Aorta (tissue), 5 donors: ENCODE data around the gene ASL. TPM values are rescaled to one million over a fixed set of nuclear protein-coding genes. Genes with fewer than 3 reads are reported as not detected.
A peak's percentile ranks its signal among the peaks of the same experiment; 100 is the strongest.
"Not testable (repeated sequence)": the region's sequence is repeated elsewhere in the genome, so short reads cannot be mapped to it uniquely, and the experiment has no call there.

ENCODE experiments used
- ATAC-seq: fragments of 200-7000 bp; cut with Tn5 transposase; one replicate; pipeline ENCODE4 v1.9.1; 2022; ENCODE audit warnings: moderate library complexity; ENCODE audit not compliant: low FRiP score
- DNase-seq, 2 donors: peaks; one replicate each; pipeline ENCODE4 v3.0.0-alpha.2; 2020
- H3K27ac ChIP-seq, 2 donors: one replicate each; pipeline ENCODE4 v1.5.1; 2013; ENCODE audit warnings: low read length in 2 of 2, mild to moderate bottlenecking in 2 of 2, moderate library complexity in 2 of 2, control low read depth in 1 of 2, inconsistent platforms in 1 of 2, low read depth in 1 of 2
- H3K27me3 ChIP-seq, 2 donors: one replicate each; pipeline ENCODE4 v1.6.1; 2013; ENCODE audit warnings: control low read depth in 1 of 2, low read length in 1 of 2, mild to moderate bottlenecking in 1 of 2, moderate library complexity in 1 of 2; ENCODE audit not compliant: insufficient read depth in 2 of 2, control insufficient read depth in 1 of 2
- H3K36me3 ChIP-seq, 2 donors: one replicate each; pipeline ENCODE4 v1.6.1; 2013; ENCODE audit warnings: control low read depth in 1 of 2, low read length in 1 of 2, mild to moderate bottlenecking in 1 of 2; ENCODE audit not compliant: insufficient read depth in 2 of 2, control insufficient read depth in 1 of 2
- H3K4me1 ChIP-seq, 2 donors: one replicate each; pipeline ENCODE4 v1.6.1; 2013; ENCODE audit warnings: low read length in 2 of 2, control low read depth in 1 of 2, mild to moderate bottlenecking in 1 of 2, moderate library complexity in 1 of 2; ENCODE audit not compliant: insufficient read depth in 2 of 2, control insufficient read depth in 1 of 2
- H3K4me3 ChIP-seq, 2 donors: one replicate each; pipeline ENCODE4 v1.5.1; 2013; ENCODE audit warnings: low read length in 2 of 2, control low read depth in 1 of 2, mild to moderate bottlenecking in 1 of 2
- H3K9me3 ChIP-seq: one replicate; pipeline ENCODE4 v1.6.1; 2013; ENCODE audit warnings: mild to moderate bottlenecking, low read length; ENCODE audit not compliant: control insufficient read depth
- WGBS, 2 donors: extraction: QIAGEN DNeasy Blood & Tissue Kit; methylation state at CpG; one replicate each; pipeline ENCODE4 v1.1.7; 2013; 5-methylcytosine and 5-hydroxymethylcytosine counted together
- intact Hi-C, 2 donors: fragments of 100-400 bp; cut with DNase I; formaldehyde crosslinking; loops; one replicate each; pipeline versions ENCODE4 v1.14.2 to v1.15.0; 2022
- polyA plus RNA-seq, 2 donors: library from polyadenylated mRNA; stranded (reverse); fragments of 200-250 nt; gene quantifications; one replicate each; pipeline ENCODE4 v1.2.3, GENCODE V29; 2013
- total RNA-seq, 2 donors: library from RNA; stranded (reverse); fragmentation: NEBNext Ultra II Directional; extraction: Animal tissue kit (Norgen Biotek cat#: 25700); gene quantifications; one replicate each; pipeline ENCODE4 v1.2.1, GENCODE V29; 2021
- donor health status: healthy with polysubstance abuse.
- donor health status: Bipolar disorder and iron deficiency.
- donor health status: DM: no; HTN: no; CAD: no.
- donor health status: DM: no; HTN: no; CAD: no.
- donor health status: DM: yes; HTN: yes; CAD: no.

ASL gene
- total and polyA plus RNA-seq, 4 donors, result 26.8 to 98.7 (median 29.7) TPM

DNA sequence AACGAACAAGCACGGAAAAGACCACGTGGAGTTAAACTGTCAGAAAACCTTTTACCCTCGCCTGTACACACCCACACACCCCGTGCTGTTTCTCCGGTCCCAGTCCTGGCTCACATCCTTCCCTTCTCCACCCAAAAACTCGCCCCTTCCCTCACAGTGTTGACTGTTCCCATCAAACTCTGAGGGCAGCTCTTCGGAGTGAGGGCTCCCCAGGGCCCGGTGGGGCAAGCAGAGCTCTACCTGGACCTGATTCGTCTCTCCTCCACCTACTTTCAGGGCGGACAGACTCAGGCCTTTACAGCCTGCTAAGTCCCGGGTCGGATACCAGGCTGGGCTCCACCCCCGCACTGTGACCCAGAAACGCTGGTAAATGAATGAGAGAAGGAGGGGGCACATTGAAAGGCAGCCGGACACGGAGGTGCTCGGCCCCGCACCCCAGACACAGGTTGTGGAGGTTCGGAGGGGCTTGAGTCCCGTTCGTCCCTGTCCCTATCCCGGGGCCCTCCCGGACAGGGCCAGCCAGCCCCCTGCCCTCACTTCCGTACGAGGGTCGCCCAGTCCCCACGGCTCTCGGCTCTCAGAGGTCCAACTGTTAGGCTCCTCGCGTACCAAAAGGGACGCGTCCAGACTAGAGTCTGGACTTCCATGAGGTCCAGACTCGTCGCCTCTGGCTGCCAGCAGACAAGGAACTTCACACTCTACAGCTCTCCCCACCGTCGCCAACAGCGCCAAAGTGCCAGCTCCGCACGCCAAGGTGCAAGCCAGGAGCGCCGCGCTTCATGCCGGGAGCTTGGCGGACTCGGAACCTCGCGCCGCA lies 31.7 kb upstream of the ASL start:
- peak; percentile 59 for ATAC-seq

DNA sequence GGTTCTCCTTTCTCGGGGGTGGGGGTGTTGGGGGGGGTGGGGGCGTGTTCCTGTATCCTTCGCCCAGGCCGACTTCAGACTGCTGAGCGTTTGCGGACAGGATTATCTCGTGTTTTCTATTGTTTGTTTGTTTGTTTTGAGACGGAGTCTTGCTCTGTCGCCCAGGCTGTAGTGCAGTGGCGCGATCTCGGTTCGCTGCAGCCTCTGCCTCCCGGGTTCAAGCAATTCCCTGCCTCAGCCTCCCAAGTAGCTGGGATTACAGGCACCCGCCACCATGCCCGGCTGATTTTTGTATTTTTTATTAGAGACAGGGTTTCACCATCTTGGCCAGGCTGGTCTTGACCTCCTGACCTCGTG lies 31.1 kb upstream of the ASL start:
- H3K4me1 ChIP-seq, H3K36me3 ChIP-seq, ATAC-seq, DNase-seq, H3K27me3 ChIP-seq, intact Hi-C loops, H3K27ac ChIP-seq, H3K9me3 ChIP-seq: not testable (repeated sequence)
- 15 to 24% methylated on average over 17 of the region's 17 CpGs for WGBS, 2 donors
- peak overlapping the region; percentile 31 to 42 for H3K4me3 ChIP-seq

More for the DNA sequence above, 31.7 kb upstream of the ASL start:
- WGBS, 2 donors, result 3% methylated on average over 49 of the region's 49 CpGs
- H3K4me1 ChIP-seq, result no peaks in the 10 kb centered on the region
- intact Hi-C loops, result no loop called here
- H3K36me3 ChIP-seq, result no peaks in the 10 kb centered on the region
- no peak overlapping the region for H3K27ac ChIP-seq
- peak overlapping the region; percentile 31 to 42 for H3K4me3 ChIP-seq
- no peaks in the 10 kb centered on the region for H3K9me3 ChIP-seq
- no peaks in the 10 kb centered on the region for H3K27me3 ChIP-seq
- peak; percentile 68 to 84 for DNase-seq

DNA sequence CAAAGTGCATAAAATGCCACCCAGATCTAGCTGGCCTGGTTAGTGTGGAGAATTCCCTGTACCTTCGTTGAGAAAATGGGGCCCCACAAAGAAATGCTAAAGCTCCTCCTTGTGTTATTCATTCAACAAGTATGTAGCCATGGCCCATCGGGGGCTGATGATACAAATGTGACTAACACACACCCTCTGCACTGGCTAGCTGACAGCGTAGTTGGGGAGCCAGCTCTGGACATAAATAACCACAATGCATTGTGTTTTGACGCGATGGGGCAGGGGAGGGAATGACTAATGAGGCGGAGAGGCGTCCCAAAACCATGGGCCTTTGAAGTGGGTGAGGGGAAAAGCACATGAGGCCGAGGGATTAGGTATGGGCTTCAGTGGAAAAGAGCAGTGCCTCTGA lies 28.2 kb upstream of the ASL start:
- Histone ChIP-seq H3K36me3 (no peaks in the 10 kb centered on the region), H3K9me3 (no peaks in the 10 kb centered on the region), H3K27ac (no peak overlapping the region), H3K4me3 (no peak overlapping the region), H3K4me1 (no peaks in the 10 kb centered on the region), H3K27me3 (no peaks in the 10 kb centered on the region)
- ATAC-seq, result no peak
- no peak for DNase-seq
- intact Hi-C loops, result no loop called here
- 65 to 67% methylated on average over 8 of the region's 8 CpGs for WGBS, 2 donors

DNA sequence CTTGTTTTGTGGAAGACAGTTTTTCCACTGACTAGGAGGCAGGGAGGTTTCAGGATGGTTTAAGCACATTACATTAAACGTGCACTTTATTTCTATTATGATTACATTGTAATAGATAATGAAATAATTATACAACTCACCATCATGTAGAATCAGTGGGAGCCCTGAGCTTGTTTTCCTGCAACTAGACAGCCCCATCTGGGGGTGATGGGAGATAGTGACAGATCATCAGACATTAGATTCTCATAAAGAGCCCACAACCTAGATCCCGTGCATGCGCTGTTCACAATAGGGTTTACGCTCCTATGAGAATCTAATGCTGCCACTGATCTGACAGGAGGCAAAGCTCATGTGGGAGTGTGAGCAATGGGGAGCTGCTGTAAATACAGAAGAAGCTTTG lies 25.7 kb upstream of the ASL start:
- H3K9me3 ChIP-seq, H3K27me3 ChIP-seq, H3K4me1 ChIP-seq, intact Hi-C loops, H3K27ac ChIP-seq, H3K36me3 ChIP-seq, H3K4me3 ChIP-seq, DNase-seq, ATAC-seq: not testable (repeated sequence)
- 91 to 94% methylated on average over 4 of the region's 4 CpGs for WGBS, 2 donors

DNA sequence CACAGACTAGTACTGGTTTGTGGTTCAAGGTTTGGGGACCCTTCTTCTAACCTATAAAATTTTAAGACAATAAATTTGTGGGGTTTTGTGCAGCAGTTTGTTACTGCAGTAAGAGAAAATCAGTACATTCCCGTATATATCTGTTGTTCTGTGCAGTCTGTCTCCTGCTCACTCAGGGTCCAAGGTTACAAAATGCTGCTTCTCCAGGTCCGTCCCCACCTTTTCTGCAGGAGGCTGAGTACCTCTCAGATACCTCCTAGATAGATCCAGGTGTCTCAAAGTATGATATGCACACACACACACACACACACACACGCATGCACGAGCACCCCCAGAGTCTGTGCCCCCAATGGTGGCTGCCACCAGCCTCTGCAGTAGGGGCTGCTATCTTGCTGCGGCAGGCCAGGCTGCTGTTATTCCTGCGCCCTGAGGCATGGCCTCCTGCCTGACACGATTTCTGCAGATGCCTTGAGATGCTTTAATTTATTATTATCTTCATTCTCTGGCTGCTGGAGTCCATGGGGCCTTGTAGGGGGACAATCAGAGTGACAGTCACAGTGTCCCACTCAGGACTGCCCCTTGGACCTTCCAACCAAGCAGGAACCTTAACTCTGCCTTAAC lies 25.2 kb upstream of the ASL start:
- intact Hi-C loops, result no loop called here
- H3K27ac ChIP-seq, result no peak overlapping the region
- H3K9me3 ChIP-seq, result no peaks in the 10 kb centered on the region
- H3K36me3 ChIP-seq, result no peaks in the 10 kb centered on the region
- no peaks in the 10 kb centered on the region for H3K4me1 ChIP-seq
- ATAC-seq, result peak; percentile 19
- no peaks in the 10 kb centered on the region for H3K27me3 ChIP-seq
- DNase-seq, result no peak
- no peak overlapping the region for H3K4me3 ChIP-seq
- WGBS, 2 donors, result 79 to 80% methylated on average over 7 of the region's 7 CpGs

DNA sequence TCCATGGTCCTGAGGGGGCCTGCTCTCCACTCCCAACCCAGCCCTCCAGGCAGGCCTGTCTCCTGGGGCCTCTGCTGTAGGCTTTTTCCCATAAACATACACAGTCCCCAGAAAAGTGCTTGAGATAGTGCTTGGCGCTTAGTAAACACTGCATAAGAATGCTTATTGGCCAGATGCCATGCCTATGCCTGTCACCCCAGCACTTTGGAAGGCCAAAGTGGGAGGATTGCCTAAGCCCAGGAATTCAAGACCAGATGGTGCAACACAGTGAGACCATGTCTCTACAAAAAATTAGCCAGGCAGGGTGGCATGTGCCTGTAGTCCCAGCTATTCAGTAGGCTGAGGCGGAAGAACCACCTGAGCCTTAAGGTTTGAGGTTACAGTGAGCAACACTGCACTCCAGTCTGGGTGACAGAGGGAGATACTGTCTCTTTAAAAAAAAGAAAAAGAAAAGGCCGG lies 24.6 kb upstream of the ASL start:
- Histone ChIP-seq H3K4me1 (no peaks in the 10 kb centered on the region), H3K27me3 (no peaks in the 10 kb centered on the region), H3K9me3 (no peaks in the 10 kb centered on the region), H3K27ac (no peak overlapping the region), H3K4me3 (no peak overlapping the region), H3K36me3 (no peaks in the 10 kb centered on the region)
- DNase-seq (no peak), ATAC-seq (peak; percentile 36)
- intact Hi-C loops, result no loop called here
- WGBS, 2 donors, result 62 to 69% methylated on average over 3 of the region's 3 CpGs

DNA sequence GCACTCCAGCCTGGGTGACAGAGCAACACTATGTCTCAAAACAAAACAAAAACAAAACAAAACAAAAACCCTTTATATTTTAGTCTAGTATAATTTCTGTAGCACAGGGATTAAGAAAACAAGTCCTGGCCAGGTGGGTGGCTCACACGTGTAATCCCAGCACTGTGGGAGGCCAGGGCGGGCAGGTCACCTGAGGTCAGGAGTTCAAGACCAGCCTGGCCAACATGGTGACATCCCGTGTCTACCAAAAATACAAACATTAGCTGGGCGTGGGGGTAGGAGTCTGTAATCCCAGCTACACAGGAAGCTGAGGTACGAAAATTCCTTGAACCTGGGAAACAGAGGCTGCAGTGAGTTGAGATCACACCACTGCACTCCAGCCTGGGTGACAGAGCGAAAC lies 23.2 kb upstream of the ASL start:
- Histone ChIP-seq H3K27ac (no peak overlapping the region), H3K4me3 (no peak overlapping the region), H3K27me3 (no peaks in the 10 kb centered on the region), H3K9me3 (no peaks in the 10 kb centered on the region), H3K4me1 (no peaks in the 10 kb centered on the region), H3K36me3 (no peaks in the 10 kb centered on the region)
- WGBS, 2 donors, result 84 to 88% methylated on average over 6 of the region's 6 CpGs
- intact Hi-C loops, result no loop called here
- no peak for DNase-seq
- ATAC-seq, result no peak

DNA sequence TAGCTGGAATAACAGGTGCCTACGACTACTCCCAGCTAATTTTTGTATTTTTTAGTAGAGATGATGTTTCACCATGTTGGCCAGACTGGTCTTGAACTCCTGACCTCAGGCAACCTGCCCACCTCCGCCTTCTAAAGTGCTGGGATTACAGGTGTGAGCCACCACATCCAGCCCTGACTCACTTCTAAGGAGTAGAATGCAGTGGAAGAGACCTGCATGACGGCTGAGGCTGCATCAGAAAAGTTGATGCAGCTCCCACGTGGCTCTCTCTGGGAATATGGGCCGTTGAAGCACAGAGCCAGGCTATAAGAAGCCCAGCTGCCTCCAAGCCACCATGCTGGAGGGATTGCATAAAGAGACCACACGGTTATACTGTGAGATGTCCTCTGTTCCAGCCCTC lies 21.6 kb upstream of the ASL start:
- Histone ChIP-seq H3K4me3 (no peak overlapping the region), H3K4me1 (no peaks in the 10 kb centered on the region), H3K27ac (no peak overlapping the region), H3K27me3 (no peaks in the 10 kb centered on the region), H3K36me3 (no peaks in the 10 kb centered on the region), H3K9me3 (no peaks in the 10 kb centered on the region)
- ATAC-seq (no peak), DNase-seq (no peak)
- intact Hi-C loops, result no loop called here
- 77 to 83% methylated on average over 6 of the region's 6 CpGs for WGBS, 2 donors
